Putamen (tissue), 1 donor: ENCODE results near the gene UBD.

Experiments
- DNase-seq: peaks from one replicate; pipeline ENCODE4 v3.0.0-alpha.2; 2016; ENCODE audit warnings: low spot score

The UBD gene

GRCh38 chr6:29559524-29560287 is at the start of gene UBD:
TSS of gene UBD (minus strand) at chr6:29559732. CDS start at chr6:29559701, 31 bp downstream.
- no peak for DNase-seq

- no peak for DNase-seq
Measured at GRCh38 chr6:29608131-29608530, 48.6 kb upstream of the UBD start.

GRCh38 chr6:29603930-29604329 is 44.4 kb upstream of the UBD start:
- no peak for DNase-seq

- DNase-seq = no peak
Measured at GRCh38 chr6:29603456-29603855, 43.9 kb upstream of the UBD start.

- peak; percentile 75 for DNase-seq
Measured at GRCh38 chr6:29602564-29603361, 43.2 kb upstream of the UBD start.

- DNase-seq = no peak
Measured at GRCh38 chr6:29598172-29598747, 38.7 kb upstream of the UBD start.

- no peak for DNase-seq
Measured at GRCh38 chr6:29597184-29597583, 37.7 kb upstream of the UBD start.

GRCh38 chr6:29596381-29596900 is 36.9 kb upstream of the UBD start:
- DNase-seq = no peak

GRCh38 chr6:29593199-29593855 is 33.8 kb upstream of the UBD start:
- no peak for DNase-seq

- DNase-seq = no peak
Measured at GRCh38 chr6:29591677-29592076, 32.1 kb upstream of the UBD start.

- no peak for DNase-seq
Measured at GRCh38 chr6:29590218-29590808, 30.8 kb upstream of the UBD start.

- peak; percentile 47 for DNase-seq
Measured at GRCh38 chr6:29589423-29590048, 30.0 kb upstream of the UBD start.

GRCh38 chr6:29584821-29585220 is 25.3 kb upstream of the UBD start, which contains the start of gene OR2H2:
TSS of gene OR2H2 (plus strand) at chr6:29585121. CDS start at chr6:29587945, 2,824 bp downstream.
- DNase-seq = no peak

GRCh38 chr6:29577544-29577943 is 18.0 kb upstream of the UBD start:
- DNase-seq = no peak

- DNase-seq = no peak
Measured at GRCh38 chr6:29576056-29576455, 16.5 kb upstream of the UBD start.

GRCh38 chr6:29567991-29568390 is 8.5 kb upstream of the UBD start:
- DNase-seq = no peak

- no peak for DNase-seq
Measured at GRCh38 chr6:29567541-29567940, 8.0 kb upstream of the UBD start.

- no peak for DNase-seq
Measured at GRCh38 chr6:29566856-29567255, 7.3 kb upstream of the UBD start.

GRCh38 chr6:29564875-29565274 is 5.3 kb upstream of the UBD start:
- no peak for DNase-seq

GRCh38 chr6:29563435-29563965 is 4.0 kb upstream of the UBD start:
- DNase-seq = no peak

GRCh38 chr6:29561606-29562181 is 2.2 kb upstream of the UBD start:
- DNase-seq = no peak
